HEK293 (cell line): ENCODE results near the gene RNPS1.
A peak's percentile ranks its signal among the peaks of the same experiment; 100 is the strongest.

Experiments used
- CTCF ChIA-PET: fragments of 350-600 bp; formaldehyde crosslinking; extraction: SDS; loops from one replicate; lab custom pipeline; 2021; ENCODE audit warnings: antibody characterized with exemption; lab: Yijun Ruan, JAX
- POLR2A ChIA-PET: fragments of 300-600 bp; formaldehyde crosslinking; extraction: SDS; loops from one replicate; lab custom pipeline; 2020; ENCODE audit warnings: antibody characterized with exemption, inconsistent platforms; lab: Yijun Ruan, JAX
- H3K27ac ChIP-seq: fragments of 200-500 bp; sonication (Bioruptor generic); 2 replicates; pipeline ENCODE4 v1.5.1; 2014; ENCODE audit warnings: low read depth, low read length, control low read depth, inconsistent platforms; ENCODE audit errors: extremely low read depth
- H3K36me3 ChIP-seq, 2 experiments: fragments of 200-500 bp in 1 of 2; sonication (Bioruptor generic) in 1 of 2; 1 replicate in 1 of 2; 2 replicates in 1 of 2; pipeline ENCODE4 v1.5.1; 2014 to 2017; ENCODE audit warnings: inconsistent platforms in 2 of 2, low read length in 2 of 2; ENCODE audit not compliant: control insufficient read depth in 2 of 2, insufficient read depth in 1 of 2
- H3K4me1 ChIP-seq: fragments of 200-500 bp; sonication (Bioruptor generic); 2 replicates; pipeline ENCODE4 v1.5.1; 2014; ENCODE audit warnings: mild to moderate bottlenecking, low read length, inconsistent platforms; ENCODE audit not compliant: control insufficient read depth, insufficient read depth
- H3K4me3 ChIP-seq: 2 replicates; pipeline ENCODE4 v1.5.1; 2011; ENCODE audit warnings: low read depth, mild to moderate bottlenecking, control low read depth, low read length, moderate library complexity
- H3K9me3 ChIP-seq: fragments of 200-500 bp; sonication (Bioruptor generic); 2 replicates; pipeline ENCODE4 v1.5.1; 2014; ENCODE audit warnings: low read depth, low read length, inconsistent platforms; ENCODE audit not compliant: control insufficient read depth, insufficient read depth
- HOXC10 ChIP-seq: sonication (generic); formaldehyde crosslinking; IDR thresholded peaks from 2 replicates; pipeline ENCODE4 v1.8.1; 2023; ENCODE audit warnings: mild to moderate bottlenecking, missing genetic modification reagents
- HOXD13 ChIP-seq: sonication (generic); formaldehyde crosslinking; IDR thresholded peaks from 2 replicates; pipeline ENCODE4 v1.8.0; 2022; ENCODE audit warnings: missing genetic modification reagents, borderline replicate concordance
- KLF17 ChIP-seq: fragments of 450-650 bp; formaldehyde crosslinking; IDR thresholded peaks from 2 replicates; pipeline ENCODE4 v1.5.1; 2016; ENCODE audit warnings: missing biosample characterization, missing genetic modification characterization
- SCRT2 ChIP-seq: fragments of 450-650 bp; formaldehyde crosslinking; IDR thresholded peaks from 2 replicates; pipeline ENCODE4 v1.5.1; 2016; ENCODE audit warnings: missing biosample characterization, missing genetic modification characterization
- WT1 ChIP-seq: fragments of 450-650 bp; formaldehyde crosslinking; IDR thresholded peaks from 2 replicates; pipeline ENCODE4 v1.5.1; 2016; ENCODE audit warnings: missing biosample characterization, missing genetic modification characterization
- ZBTB20 ChIP-seq: fragments of 450-650 bp; formaldehyde crosslinking; IDR thresholded peaks from 2 replicates; pipeline ENCODE4 v1.5.1; 2016; ENCODE audit warnings: missing biosample characterization, missing genetic modification characterization
- ZBTB49 ChIP-seq: fragments of 450-650 bp; formaldehyde crosslinking; IDR thresholded peaks from 2 replicates; pipeline ENCODE4 v1.5.1; 2016; ENCODE audit warnings: missing biosample characterization, missing genetic modification characterization, low read depth
- ZEB2 ChIP-seq: fragments of 450-650 bp; formaldehyde crosslinking; IDR thresholded peaks from 2 replicates; pipeline ENCODE4 v1.5.1; 2016; ENCODE audit warnings: missing biosample characterization, missing genetic modification characterization
- ZFP41 ChIP-seq: fragments of 450-650 bp; formaldehyde crosslinking; IDR thresholded peaks from 2 replicates; pipeline ENCODE4 v1.5.1; 2016; ENCODE audit warnings: missing biosample characterization, missing genetic modification characterization, borderline replicate concordance
- ZIC2 ChIP-seq: fragments of 450-650 bp; formaldehyde crosslinking; IDR thresholded peaks from 2 replicates; pipeline ENCODE4 v1.5.1; 2016; ENCODE audit warnings: missing biosample characterization, missing genetic modification characterization
- ZNF157 ChIP-seq: fragments of 450-650 bp; formaldehyde crosslinking; IDR thresholded peaks from 2 replicates; pipeline ENCODE4 v1.5.1; 2016; ENCODE audit warnings: missing biosample characterization, missing genetic modification characterization
- ZNF292 ChIP-seq: fragments of 450-650 bp; formaldehyde crosslinking; IDR thresholded peaks from 2 replicates; pipeline ENCODE4 v1.5.1; 2016; ENCODE audit warnings: low read depth, missing biosample characterization, missing genetic modification characterization, borderline replicate concordance
- ZNF37A ChIP-seq: fragments of 450-650 bp; IDR thresholded peaks from 2 replicates; pipeline ENCODE4 v1.5.1; 2018; ENCODE audit warnings: missing biosample characterization, missing genetic modification characterization
- ZNF473 ChIP-seq: fragments of 450-650 bp; formaldehyde crosslinking; IDR thresholded peaks from 2 replicates; pipeline ENCODE4 v1.5.1; 2017; ENCODE audit warnings: missing biosample characterization, missing genetic modification characterization
- ZNF488 ChIP-seq: fragments of 450-650 bp; formaldehyde crosslinking; IDR thresholded peaks from 2 replicates; pipeline ENCODE4 v1.5.1; 2016; ENCODE audit warnings: missing biosample characterization, missing genetic modification characterization
- ZNF530 ChIP-seq: fragments of 450-650 bp; formaldehyde crosslinking; IDR thresholded peaks from 2 replicates; pipeline ENCODE4 v1.5.1; 2016; ENCODE audit warnings: low read depth, missing biosample characterization, missing genetic modification characterization
- ZNF600 ChIP-seq: fragments of 450-650 bp; formaldehyde crosslinking; IDR thresholded peaks from 2 replicates; pipeline ENCODE4 v1.5.1; 2016; ENCODE audit warnings: missing biosample characterization, missing genetic modification characterization
- ZNF677 ChIP-seq: fragments of 450-650 bp; IDR thresholded peaks from 2 replicates; pipeline ENCODE4 v1.5.0; 2018; ENCODE audit warnings: missing biosample characterization, mild to moderate bottlenecking, missing genetic modification characterization, moderate library complexity
- ZNF701 ChIP-seq: fragments of 450-650 bp; formaldehyde crosslinking; IDR thresholded peaks from 2 replicates; pipeline ENCODE4 v1.5.1; 2016; ENCODE audit warnings: missing biosample characterization, missing genetic modification characterization
- ZNF776 ChIP-seq: fragments of 450-650 bp; formaldehyde crosslinking; IDR thresholded peaks from 2 replicates; pipeline ENCODE4 v1.5.0; 2017; ENCODE audit warnings: missing biosample characterization, missing genetic modification characterization, borderline replicate concordance
- ZNF837 ChIP-seq: fragments of 450-650 bp; formaldehyde crosslinking; IDR thresholded peaks from 2 replicates; pipeline ENCODE4 v1.5.1; 2016; ENCODE audit warnings: missing biosample characterization, missing genetic modification characterization
- TF ChIP-seq, protein P1 (sequence below): fragments of 450-650 bp; formaldehyde crosslinking; IDR thresholded peaks from 2 replicates; pipeline ENCODE4 v1.5.1; 2017; ENCODE audit warnings: missing biosample characterization, missing genetic modification characterization
- TF ChIP-seq, protein P2 (sequence below): fragments of 450-650 bp; formaldehyde crosslinking; IDR thresholded peaks from 2 replicates; pipeline ENCODE4 v1.5.1; 2016; ENCODE audit warnings: missing biosample characterization, missing genetic modification characterization
- TF ChIP-seq, protein P3 (sequence below): fragments of 450-650 bp; formaldehyde crosslinking; IDR thresholded peaks from 2 replicates; pipeline ENCODE4 v1.5.1; 2017; ENCODE audit warnings: missing biosample characterization, missing genetic modification characterization
- TF ChIP-seq, protein P4 (sequence below): fragments of 450-650 bp; formaldehyde crosslinking; IDR thresholded peaks from 2 replicates; pipeline ENCODE4 v1.5.1; 2016; ENCODE audit warnings: missing biosample characterization, missing genetic modification characterization

RNPS1 gene

DNA sequence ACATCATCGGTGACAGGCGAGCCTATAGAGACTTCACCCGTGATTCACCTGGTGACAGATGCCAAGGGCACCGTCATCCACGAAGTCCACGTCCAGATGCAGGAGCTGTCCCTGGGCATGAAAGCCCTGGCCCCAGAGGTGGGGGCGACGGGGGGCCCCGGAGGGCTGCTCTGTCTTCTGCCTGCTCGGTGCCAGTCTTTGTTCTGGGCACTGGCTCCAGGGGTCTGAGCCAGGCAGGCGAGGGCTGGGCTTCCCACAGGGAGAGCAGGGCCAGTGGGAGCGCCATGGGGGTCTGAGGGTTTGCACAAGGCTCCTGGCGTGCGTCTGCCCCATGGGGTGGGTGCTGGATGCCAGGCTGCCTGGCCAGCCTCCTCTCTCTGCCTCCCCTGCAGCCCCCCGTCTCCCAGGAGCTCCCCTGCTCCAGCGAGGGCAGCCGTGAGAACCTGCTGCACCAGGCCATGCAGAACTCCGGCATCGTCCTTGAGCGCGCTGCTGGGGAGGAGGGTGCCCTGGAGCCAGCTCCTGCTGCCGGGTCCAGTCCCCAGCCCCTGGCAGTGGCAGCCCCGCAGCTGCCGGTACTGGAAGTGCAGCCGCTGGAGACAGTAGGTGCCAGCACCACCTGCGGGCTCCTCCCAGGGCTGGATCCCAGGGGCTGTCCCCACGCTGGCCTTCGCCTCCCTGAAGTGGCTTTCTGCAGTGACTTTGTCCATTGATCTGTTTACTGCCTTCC is 34.7 kb downstream of the RNPS1 start:
- Histone ChIP-seq H3K36me3 (peaks cover 0 to 76% of the 10 kb centered on the region in 2 experiments; a peak in 1 of 3 replicates), H3K4me3 (no peak overlapping the region), H3K27ac (no peak overlapping the region), H3K4me1 (peaks cover 4% of the 10 kb centered on the region; the same call in 1 of the 2 replicates), H3K9me3 (no peaks in the 10 kb centered on the region)
- CTCF ChIA-PET, result no interaction called here
- POLR2A ChIA-PET, result interaction anchor here (0.9 to 2.0 kb wide), 4 partner anchors 10 to 78 kb away, joined by 3 to 6 read pairs (median 4); partner anchors contain the start of genes E4F1, ECI1 and TRAF7
- no peak for TF ChIP-seq ZNF157
- no peak for TF ChIP-seq ZEB2 (tag by site-specific recombination)
- TF ChIP-seq, protein P1, sequence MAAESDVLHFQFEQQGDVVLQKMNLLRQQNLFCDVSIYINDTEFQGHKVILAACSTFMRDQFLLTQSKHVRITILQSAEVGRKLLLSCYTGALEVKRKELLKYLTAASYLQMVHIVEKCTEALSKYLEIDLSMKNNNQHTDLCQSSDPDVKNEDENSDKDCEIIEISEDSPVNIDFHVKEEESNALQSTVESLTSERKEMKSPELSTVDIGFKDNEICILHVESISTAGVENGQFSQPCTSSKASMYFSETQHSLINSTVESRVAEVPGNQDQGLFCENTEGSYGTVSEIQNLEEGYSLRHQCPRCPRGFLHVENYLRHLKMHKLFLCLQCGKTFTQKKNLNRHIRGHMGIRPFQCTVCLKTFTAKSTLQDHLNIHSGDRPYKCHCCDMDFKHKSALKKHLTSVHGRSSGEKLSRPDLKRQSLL (tag by site-specific recombination), result peak; percentile 68; the same call in 1 of the 2 replicates
- no peak for TF ChIP-seq ZNF37A (tag by site-specific recombination)
- no peak for TF ChIP-seq HOXD13 (CRISPR knock-in tag)
- TF ChIP-seq HOXC10 (CRISPR knock-in tag), result no peak
- TF ChIP-seq ZBTB20 (tag by site-specific recombination), result no peak
- TF ChIP-seq, protein P2, sequence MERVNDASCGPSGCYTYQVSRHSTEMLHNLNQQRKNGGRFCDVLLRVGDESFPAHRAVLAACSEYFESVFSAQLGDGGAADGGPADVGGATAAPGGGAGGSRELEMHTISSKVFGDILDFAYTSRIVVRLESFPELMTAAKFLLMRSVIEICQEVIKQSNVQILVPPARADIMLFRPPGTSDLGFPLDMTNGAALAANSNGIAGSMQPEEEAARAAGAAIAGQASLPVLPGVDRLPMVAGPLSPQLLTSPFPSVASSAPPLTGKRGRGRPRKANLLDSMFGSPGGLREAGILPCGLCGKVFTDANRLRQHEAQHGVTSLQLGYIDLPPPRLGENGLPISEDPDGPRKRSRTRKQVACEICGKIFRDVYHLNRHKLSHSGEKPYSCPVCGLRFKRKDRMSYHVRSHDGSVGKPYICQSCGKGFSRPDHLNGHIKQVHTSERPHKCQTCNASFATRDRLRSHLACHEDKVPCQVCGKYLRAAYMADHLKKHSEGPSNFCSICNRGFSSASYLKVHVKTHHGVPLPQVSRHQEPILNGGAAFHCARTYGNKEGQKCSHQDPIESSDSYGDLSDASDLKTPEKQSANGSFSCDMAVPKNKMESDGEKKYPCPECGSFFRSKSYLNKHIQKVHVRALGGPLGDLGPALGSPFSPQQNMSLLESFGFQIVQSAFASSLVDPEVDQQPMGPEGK (tag by site-specific recombination), result 0 out of 2 replicates have a peak, but pooled peaks have one; percentile 12
- 0 out of 2 replicates have a peak, but pooled peaks have one; percentile 8 for TF ChIP-seq ZNF600 (tag by site-specific recombination)
- TF ChIP-seq WT1 (tag by site-specific recombination), result no peak
- no peak for TF ChIP-seq ZNF776 (tag by site-specific recombination)
- no peak for TF ChIP-seq ZNF292
- no peak for TF ChIP-seq ZNF677
- TF ChIP-seq ZNF488 (tag by site-specific recombination), result no peak
- TF ChIP-seq, protein P3, sequence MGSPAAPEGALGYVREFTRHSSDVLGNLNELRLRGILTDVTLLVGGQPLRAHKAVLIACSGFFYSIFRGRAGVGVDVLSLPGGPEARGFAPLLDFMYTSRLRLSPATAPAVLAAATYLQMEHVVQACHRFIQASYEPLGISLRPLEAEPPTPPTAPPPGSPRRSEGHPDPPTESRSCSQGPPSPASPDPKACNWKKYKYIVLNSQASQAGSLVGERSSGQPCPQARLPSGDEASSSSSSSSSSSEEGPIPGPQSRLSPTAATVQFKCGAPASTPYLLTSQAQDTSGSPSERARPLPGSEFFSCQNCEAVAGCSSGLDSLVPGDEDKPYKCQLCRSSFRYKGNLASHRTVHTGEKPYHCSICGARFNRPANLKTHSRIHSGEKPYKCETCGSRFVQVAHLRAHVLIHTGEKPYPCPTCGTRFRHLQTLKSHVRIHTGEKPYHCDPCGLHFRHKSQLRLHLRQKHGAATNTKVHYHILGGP (tag by site-specific recombination), result no peak
- TF ChIP-seq ZBTB49, result no peak
- no peak for TF ChIP-seq ZNF701 (tag by site-specific recombination)
- TF ChIP-seq ZFP41, result no peak
- TF ChIP-seq, protein P4, sequence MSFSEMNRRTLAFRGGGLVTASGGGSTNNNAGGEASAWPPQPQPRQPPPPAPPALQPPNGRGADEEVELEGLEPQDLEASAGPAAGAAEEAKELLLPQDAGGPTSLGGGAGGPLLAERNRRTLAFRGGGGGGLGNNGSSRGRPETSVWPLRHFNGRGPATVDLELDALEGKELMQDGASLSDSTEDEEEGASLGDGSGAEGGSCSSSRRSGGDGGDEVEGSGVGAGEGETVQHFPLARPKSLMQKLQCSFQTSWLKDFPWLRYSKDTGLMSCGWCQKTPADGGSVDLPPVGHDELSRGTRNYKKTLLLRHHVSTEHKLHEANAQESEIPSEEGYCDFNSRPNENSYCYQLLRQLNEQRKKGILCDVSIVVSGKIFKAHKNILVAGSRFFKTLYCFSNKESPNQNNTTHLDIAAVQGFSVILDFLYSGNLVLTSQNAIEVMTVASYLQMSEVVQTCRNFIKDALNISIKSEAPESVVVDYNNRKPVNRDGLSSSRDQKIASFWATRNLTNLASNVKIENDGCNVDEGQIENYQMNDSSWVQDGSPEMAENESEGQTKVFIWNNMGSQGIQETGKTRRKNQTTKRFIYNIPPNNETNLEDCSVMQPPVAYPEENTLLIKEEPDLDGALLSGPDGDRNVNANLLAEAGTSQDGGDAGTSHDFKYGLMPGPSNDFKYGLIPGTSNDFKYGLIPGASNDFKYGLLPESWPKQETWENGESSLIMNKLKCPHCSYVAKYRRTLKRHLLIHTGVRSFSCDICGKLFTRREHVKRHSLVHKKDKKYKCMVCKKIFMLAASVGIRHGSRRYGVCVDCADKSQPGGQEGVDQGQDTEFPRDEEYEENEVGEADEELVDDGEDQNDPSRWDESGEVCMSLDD (tag by site-specific recombination), result no peak
- TF ChIP-seq ZNF837 (tag by site-specific recombination), result no peak
- TF ChIP-seq SCRT2 (tag by site-specific recombination), result no peak
- TF ChIP-seq ZNF530 (tag by site-specific recombination), result no peak
- TF ChIP-seq ZNF473 (tag by site-specific recombination), result no peak
- TF ChIP-seq KLF17, result no peak
- TF ChIP-seq ZIC2 (tag by site-specific recombination), result 0 out of 2 replicates have a peak, but pooled peaks have one; percentile 34
